Measurements from ENCODE around the gene MYL9.
"Not testable (repeated sequence)": the region's sequence is repeated elsewhere in the genome, so short reads cannot be mapped to it uniquely, and the experiment has no call there.

MYL9 gene

GRCh38 chr20:36549942-36550789, 8.8 kb downstream of the MYL9 start:
- DNase-seq: no peak

- DNase-seq: no peak
Observed at GRCh38 chr20:36550790-36551299, 9.5 kb downstream of the MYL9 start.

DNA sequence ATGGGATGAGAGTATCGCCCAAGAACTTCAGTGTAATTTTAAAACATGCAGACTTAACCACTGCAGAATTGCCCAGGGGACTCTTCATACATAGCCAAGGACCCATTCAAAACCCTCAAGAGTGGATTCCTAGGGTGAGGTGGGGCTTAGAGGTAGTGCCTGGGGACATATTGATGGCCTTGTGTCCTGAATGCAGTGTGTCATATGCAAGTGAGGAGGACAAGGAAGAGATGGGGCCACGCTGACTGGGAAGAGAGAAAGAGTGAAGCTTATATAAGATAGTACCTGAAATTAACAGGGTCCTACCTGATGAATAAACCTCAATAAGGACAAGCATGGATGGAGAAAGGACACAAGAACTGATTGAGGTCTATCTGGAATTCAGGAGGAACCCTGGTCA, 13.9 kb downstream of the MYL9 start:
- DNase-seq: no peak

DNA sequence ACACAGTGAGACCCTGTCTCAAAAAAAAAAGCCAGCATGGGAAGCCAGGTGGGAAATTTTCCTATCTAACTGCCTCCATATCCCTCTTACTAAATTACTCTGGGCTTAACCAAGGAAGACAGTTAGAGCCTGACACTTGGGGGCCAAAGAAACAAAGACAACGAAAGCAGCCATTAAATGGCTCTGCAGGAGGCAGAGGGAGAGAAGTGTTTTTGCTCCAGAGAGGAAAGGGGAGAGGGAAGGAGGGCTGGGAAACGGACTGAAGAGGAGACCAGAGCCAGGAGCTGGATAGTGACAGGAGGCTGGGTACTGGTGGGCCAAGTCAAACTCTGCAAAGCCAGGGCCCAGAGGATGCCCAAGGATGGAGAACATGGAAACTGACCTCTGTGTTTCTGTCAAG, 21.4 kb downstream of the MYL9 start:
- DNase-seq: no peak

GRCh38 chr20:36563374-36563773, 22.1 kb downstream of the MYL9 start:
- no peak for DNase-seq

- not testable (repeated sequence) for DNase-seq
Observed at GRCh38 chr20:36564078-36564725, 22.9 kb downstream of the MYL9 start.

DNA sequence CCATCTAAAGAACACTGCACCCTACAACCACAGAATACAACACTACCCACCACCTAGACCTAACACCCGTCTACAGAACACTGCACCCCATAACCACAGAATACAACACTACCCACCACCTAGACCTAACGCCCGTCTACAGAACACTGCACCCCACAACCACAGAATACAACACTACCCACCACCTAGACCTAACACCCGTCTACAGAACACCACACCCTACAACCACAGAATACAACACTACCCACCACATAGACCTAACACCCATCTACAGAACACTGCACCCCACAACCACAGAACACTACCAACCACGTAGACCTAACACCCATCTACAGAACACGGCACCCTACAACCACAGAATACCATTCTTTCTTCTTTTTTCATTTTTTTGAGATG, 23.4 kb downstream of the MYL9 start:
- not testable (repeated sequence) for DNase-seq

GRCh38 chr20:36565520-36565919, 24.2 kb downstream of the MYL9 start:
- DNase-seq: no peak

- no peak for DNase-seq
Observed at GRCh38 chr20:36569847-36570429, 28.6 kb downstream of the MYL9 start.

DNA sequence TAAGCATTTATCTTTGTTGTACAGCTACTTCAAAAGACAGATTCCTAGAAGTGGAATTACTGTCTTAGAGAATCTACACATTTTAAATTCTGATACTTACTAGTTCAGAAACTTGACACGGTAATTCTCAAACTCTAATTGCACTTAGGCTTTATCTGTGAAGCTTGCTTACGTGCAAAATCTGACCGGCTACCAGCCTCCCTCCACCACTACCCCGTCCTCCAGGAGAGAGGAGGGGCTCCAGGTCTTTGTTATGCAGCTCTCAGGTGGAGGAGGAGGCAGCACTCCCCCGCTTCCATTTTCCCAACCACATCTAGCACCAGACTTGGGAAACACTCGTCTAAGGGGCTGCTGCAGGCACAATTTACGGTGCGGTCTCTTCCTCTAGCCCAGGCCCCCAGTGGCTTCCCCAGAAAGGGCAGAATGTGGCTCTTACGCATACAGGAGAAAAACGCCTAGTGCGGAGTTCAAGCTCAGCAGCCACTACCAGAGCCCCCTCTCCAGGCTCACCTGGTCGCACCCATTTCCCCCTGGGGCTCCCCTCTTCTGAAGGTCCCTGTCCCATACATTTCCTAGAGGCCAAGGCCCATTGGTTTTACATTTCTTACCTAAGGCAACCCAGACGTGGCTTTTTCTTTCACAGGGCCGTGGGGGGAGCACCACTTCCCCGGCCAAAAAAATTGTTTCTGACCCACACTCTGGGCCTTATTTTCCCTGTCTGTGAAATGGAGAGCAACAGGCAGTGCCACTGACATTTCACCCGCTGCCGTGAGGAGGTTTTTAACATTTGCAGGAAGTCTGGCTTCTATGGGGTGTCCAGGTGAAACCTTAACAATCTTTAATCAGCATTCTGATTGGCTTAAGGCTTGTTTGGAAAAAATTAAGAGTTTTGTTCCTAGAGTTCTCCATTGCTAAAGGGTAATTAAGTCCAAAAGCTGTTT, 30.5 kb downstream of the MYL9 start:
- DNase-seq: no peak

DNA sequence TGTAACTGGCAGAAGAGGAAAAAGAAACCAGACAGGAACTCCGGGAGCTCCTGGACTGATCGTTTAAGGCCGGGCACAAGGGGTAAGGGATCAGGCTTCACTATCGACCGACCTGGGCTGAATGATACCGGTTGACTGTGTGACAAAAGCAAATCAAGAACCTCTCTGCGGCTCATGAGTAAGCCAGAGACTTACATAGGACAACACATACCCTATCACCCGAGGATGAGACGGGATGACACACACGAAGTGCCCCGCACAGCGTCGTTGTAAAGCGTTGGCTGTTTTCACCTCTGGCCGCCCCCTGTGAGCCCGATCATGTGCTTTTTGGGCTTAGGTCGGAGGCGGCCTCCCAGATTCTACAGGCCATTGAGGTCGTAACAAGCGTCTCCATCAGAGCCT, 31.4 kb downstream of the MYL9 start:
- no peak for DNase-seq

DNA sequence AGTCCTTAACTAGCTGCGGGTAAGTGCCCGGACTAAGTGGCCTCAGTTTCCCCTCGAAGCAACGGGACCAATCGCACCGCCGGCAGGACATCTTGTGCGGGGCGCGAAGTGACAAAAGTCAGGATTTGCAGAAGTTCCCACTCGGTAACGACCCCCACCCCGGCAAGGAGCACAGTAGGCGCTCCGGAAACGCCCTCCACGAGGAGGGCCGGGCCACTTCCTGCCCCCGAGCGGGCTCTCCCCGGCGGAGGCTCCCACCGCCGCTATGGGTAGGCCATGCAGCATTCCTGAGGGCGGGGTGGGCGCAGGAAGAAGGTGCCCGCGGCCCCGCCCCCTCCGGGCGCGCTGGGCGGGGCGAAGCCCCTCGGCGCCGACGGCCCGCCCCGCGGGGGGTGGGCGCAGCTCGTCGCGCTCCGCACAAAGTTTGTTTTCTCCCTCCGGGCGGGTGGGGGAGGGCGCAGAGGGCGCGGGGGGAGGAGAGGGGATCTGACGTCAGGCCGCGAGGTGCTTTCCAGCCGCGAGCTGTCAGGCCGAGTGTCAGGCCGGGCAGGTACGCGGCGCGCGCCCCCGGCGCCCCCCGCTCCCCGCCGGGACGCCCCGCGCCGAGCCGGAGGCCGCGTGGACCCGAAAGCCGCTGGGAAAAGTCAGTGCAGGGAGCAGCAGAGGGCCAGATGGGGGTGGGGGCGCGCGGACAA, 31.9 kb downstream of the MYL9 start, which contains the start of gene TGIF2:
TSS of gene TGIF2 (plus strand) at position 495 of the 695 bp plus-strand sequence. CDS start 5,178 bp downstream, outside the sequence.
- DNase-seq: no peak

GRCh38 chr20:36573798-36574365, 32.6 kb downstream of the MYL9 start:
- no peak for DNase-seq

GRCh38 chr20:36574366-36575135, 33.2 kb downstream of the MYL9 start:
- DNase-seq: no peak

DNA sequence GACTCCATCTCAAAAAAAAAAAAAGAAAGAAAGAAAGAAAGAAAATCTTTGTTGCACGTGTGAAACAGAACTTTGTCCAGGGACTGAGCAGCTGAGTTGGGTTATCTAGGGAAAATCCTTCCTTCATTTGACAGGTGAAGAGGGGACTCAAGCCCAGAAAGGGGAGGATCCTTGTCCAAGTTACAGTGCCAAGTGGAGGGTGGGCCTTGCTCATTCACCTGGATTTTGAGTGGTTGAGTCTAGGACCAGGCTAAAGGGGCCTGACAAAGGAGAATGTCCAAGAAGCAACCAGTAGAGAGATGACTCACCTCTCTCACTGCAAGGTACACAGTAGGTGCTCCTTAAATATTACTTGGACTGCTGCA, 34.7 kb downstream of the MYL9 start:
- DNase-seq: no peak

GRCh38 chr20:36578356-36579041, 37.2 kb downstream of the MYL9 start:
- DNase-seq: no peak

GRCh38 chr20:36579996-36580545, 38.8 kb downstream of the MYL9 start:
- no peak for DNase-seq

GRCh38 chr20:36582322-36582721, 41.0 kb downstream of the MYL9 start:
- no peak for DNase-seq

- DNase-seq: no peak
Observed at GRCh38 chr20:36582821-36583220, 41.5 kb downstream of the MYL9 start.

GRCh38 chr20:36584018-36584481, 42.7 kb downstream of the MYL9 start:
- no peak for DNase-seq

Data from cerebellar nuclear complex (tissue), 1 donor.